ENCODE results near the gene CHRNA4.

- TF ChIP-seq, protein P1, sequence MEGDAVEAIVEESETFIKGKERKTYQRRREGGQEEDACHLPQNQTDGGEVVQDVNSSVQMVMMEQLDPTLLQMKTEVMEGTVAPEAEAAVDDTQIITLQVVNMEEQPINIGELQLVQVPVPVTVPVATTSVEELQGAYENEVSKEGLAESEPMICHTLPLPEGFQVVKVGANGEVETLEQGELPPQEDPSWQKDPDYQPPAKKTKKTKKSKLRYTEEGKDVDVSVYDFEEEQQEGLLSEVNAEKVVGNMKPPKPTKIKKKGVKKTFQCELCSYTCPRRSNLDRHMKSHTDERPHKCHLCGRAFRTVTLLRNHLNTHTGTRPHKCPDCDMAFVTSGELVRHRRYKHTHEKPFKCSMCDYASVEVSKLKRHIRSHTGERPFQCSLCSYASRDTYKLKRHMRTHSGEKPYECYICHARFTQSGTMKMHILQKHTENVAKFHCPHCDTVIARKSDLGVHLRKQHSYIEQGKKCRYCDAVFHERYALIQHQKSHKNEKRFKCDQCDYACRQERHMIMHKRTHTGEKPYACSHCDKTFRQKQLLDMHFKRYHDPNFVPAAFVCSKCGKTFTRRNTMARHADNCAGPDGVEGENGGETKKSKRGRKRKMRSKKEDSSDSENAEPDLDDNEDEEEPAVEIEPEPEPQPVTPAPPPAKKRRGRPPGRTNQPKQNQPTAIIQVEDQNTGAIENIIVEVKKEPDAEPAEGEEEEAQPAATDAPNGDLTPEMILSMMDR (IDR thresholded peaks at IDR 0.05): no peak
- TF ChIP-seq POLR2A (IDR thresholded peaks at IDR 0.05): no peak
Observed at GRCh38 chr20:63376283-63377250, 15.4 kb upstream of the CHRNA4 start.
